NCI-H82 (cell line): ENCODE data around the gene MIEF1.
A peak's percentile ranks its signal among the peaks of the same experiment; 100 is the strongest.

Source experiments
- DNase-seq: peaks from one replicate; lab custom pipeline; 2025; lab: John Stamatoyannopoulos, UW

The MIEF1 gene

DNA sequence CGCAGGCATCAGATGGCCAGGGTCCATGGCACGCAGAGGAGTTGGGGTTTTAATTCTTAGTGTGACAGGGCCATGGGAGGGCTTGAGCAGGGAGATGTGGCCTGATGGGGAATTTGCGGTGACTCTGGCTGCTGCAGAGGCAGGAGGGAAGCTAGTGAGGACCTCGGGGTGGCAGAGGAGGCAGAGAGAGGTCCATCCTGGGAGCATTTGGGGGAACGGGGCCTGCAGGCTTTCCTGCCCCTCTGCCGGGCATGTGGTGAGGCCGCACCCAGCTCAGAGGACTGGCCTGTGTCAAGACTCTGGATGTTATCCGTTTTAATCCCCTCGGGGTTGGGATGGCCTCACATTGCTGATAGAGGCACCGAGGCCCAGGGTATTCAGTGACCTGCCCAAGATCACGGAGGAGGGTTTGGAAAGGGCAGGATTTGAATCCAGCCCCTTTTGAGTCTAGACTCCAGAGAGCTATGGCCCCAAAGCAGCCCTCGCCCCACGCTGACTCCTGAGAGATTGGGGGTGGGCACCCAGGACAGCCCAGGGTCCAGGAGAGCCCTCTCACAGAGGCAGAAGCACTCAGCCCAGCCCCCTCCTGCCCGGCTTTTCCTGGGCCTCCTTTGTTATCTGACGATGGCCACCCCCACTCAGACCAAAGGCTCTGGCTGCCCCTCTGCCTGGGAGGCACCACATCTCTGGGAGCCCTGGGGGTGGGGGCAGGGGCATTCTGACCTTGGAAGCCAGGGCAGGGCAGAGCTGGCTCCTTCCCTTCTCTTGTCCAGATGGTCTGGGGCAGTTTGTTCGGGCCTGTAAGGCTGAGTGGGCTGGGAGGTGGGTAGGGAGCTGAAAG, 31.4 kb upstream of the MIEF1 start:
- peak; percentile 72 for DNase-seq

- peak; percentile 22 for DNase-seq
Measured at GRCh38 chr22:39471381-39472141, 30.5 kb upstream of the MIEF1 start.

DNA sequence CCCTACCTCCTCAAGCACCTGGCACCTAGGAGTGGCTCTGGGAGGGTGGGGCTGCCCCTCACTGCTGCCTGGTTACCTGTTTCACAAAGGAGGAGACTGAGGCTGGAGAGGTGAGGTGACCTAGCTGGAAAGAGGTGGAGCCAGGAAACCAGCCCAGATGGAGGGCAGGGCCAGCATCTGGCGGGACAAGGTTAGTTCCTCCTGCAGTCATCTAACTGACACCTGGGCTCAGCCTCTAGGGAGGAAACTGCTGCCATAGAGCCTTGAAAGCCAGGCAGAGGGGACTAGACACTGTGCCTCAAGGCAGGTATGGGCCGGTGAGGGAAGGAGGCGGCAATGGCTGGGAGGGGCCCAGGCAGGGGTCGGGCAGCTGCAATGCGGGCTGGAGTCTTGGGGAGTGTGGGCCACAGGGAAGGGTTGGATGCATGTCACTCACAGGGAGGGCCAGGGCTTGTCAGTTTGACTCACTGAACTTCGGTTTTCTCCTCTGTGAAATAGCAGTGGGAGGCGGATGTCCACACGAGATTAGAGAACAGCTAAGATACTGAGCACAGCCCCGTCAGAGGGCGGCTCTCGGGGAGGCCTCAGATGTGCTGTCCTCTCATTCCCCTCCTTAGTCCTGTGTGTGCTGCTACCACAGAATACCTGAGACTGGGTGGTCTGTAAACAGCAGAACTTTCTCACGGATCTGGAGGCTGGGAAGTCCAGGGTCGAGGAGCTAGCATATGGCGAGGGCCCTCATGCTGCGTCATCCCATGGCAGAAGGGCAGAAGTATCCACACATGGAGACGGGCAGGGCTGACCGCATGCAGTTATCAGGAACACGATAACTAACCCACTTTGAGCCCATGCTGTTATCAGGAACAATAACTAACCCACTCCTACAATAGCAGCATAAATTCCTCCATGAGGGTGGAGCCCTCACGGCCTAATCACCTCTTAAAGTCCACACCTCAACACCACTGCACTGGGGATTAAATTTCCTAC, 29.2 kb upstream of the MIEF1 start:
- DNase-seq, result no peak

DNA sequence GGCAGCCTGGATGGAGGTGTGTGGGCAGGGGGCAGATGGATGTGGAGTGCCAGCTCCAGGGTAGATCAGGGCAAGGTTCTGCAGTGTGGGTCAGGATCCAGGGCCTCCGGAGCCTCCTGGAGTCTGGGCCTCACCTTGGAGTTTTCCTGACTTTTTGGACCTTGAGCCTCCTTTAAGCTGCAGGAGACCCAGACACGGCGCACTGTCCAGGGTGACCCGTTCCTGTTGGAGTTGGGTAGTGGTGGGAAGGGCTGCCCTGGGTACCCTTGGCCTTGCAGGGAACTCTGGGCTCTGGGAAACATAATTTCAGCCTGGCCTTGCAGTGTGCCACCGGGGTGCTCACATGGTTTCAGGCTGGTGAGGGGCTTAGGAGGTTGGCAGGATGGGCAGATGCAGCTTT, 28.2 kb upstream of the MIEF1 start:
- DNase-seq, result no peak

DNA sequence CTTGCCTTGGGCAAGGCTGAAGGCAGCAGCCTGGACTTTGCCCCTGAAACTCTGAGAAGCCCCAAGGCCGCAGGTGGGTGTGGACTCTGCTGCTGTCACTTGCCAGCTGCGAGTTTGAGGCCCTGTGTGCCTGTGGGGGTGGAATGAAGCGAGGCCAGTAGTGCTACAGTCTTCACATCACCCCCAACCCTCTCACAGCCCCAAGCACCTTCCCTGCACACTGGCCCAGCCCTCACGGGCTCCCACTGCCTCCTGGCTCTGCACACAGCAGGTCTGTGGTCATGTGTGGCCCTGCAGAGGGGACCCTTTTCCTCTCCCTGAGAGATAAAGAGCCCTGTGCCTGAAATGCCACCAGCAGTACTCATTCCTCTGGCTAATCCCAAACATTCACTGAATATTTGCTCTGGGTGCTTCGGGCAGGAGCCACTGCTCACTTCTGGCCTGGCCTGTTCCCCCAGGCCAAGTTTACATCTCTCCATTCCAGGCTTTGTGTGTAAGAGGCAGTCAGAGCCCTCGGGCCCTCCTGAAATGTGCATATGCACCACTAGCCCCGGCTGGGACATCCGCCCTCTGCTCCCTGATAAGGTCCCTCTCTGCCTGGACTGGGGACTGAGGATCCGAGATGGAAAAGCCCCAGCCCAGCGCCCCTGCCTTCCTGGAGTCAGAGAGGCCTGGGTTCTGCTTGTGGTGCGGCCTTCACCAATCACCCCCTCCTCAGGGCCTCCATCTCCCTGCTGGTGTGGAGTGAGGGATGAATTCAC, 27.6 kb upstream of the MIEF1 start:
- no peak for DNase-seq

- no peak for DNase-seq
Measured at GRCh38 chr22:39475337-39475736, 26.8 kb upstream of the MIEF1 start.

DNA sequence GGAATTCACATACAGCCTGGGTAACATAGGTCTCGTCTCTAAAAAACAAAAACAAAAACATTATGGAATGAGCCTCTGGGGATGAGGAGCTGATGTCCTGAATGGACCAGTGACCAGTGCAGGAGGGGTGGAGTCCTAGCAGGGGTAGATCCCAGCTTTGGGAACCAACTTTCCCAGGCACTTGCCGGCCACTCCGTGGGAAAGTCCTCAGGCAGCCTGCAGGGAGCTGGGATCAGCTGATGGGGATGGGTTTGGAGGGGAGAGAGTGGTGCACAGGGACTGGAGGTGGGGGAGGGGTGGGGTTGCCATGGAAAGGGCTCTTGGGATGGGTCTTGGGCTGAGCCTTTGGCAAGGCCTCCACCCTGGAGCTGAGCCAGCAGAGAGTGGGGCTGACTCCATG, 26.2 kb upstream of the MIEF1 start:
- peak; percentile 14 for DNase-seq

DNA sequence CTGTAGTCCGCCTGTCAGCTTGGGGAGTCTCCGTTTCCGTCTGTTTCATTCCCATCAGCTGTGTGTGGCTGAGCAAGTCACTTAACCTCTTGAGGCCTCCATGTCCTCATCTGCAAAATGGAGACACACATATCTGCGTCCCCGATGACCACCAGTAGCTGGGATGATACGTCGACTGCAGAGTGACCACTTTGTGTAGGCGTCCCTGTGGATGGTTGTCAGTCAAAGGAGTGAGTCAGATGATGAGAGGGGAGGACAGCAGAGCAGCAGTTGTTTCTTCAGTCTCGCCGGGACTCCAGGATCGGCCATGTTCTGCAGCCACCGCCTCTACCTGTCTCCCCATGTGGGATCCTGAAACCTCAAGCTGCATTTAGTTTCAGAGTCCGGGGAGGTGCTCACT, 25.4 kb upstream of the MIEF1 start:
- no peak for DNase-seq

GRCh38 chr22:39477542-39477941, 24.5 kb upstream of the MIEF1 start:
- no peak for DNase-seq

DNA sequence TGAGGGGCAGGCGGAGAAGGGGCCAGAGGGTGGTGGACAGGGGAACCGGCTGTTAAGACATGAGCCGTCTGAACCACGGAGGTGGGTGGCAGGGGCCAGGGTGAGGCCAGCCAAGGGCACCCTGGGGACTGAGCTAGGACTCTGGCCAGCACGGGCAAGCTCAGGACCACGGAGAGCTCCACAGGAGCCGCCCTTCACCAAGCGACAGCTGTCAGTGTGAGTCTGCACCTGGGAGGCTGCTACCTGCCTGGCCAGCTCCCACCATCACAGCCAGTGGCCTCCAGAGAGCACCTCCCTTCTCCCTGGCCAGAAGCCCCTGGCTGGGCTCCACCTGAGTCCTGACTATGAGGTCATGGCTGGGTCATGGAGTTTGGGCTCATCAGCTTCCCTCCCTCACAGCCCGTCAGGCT, 23.6 kb upstream of the MIEF1 start:
- DNase-seq, result no peak

GRCh38 chr22:39479254-39479653, 22.8 kb upstream of the MIEF1 start:
- DNase-seq, result no peak

DNA sequence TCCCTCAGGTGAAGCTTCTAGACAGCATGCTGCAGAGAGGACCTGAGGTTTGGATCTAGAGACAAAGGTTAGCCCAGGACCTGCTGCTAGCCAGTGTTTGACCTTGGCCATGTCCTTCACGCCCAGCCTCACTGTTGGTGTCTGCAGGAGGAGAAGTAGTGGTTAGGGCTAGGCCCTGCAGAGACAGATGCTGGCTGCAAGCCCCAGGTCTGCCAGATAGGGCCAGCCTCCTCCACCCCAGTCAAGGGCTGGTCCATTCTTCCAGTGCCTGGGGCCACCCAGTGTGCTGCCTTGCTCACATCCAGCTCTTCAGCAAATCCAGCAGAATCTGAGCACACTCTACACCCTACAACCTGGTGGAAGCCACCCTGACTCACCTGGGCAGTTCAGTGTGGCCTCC, 21.5 kb upstream of the MIEF1 start:
- no peak for DNase-seq

DNA sequence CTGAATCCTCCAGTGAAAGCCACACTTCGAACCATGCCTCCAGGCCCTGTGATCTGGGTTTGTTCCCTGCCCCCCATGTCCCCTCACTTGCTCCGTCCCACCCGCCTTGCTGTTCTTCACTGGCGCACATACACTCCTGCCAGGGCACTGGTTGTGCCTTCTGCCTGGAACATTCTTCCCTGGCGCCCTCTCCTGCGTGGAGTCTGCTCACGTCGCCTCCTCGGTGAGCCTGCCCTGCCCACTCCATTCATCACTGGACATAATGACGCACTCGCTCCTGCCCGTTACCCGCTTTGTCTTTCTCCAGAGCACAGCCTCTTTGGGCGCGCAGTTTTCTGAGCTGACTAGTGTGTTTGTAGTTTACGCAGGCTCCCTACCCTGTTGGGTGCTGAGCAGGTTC, 21.0 kb upstream of the MIEF1 start:
- no peak for DNase-seq

DNA sequence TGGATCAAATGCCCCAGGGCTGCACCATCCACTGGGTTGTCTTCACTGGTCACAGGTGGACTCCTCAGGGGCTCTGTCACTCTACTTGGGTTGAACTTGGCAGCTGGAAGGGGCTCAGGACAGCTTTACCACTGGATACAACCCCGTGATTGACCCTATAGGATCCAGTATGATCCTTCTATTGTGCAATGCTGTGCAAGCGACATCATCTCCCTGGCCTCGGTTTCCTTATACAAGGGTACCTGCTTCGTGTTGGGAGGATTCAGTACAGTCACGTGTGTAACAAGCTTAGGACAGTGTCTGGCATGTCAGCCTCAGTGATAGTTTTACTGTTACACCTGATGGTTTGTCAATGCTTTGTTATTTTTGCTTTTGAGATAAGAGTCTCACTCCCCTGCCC, 20.5 kb upstream of the MIEF1 start:
- DNase-seq, result no peak

- DNase-seq, result no peak
Measured at GRCh38 chr22:39482768-39483167, 19.3 kb upstream of the MIEF1 start.

- no peak for DNase-seq
Measured at GRCh38 chr22:39486951-39487825, 14.9 kb upstream of the MIEF1 start.

DNA sequence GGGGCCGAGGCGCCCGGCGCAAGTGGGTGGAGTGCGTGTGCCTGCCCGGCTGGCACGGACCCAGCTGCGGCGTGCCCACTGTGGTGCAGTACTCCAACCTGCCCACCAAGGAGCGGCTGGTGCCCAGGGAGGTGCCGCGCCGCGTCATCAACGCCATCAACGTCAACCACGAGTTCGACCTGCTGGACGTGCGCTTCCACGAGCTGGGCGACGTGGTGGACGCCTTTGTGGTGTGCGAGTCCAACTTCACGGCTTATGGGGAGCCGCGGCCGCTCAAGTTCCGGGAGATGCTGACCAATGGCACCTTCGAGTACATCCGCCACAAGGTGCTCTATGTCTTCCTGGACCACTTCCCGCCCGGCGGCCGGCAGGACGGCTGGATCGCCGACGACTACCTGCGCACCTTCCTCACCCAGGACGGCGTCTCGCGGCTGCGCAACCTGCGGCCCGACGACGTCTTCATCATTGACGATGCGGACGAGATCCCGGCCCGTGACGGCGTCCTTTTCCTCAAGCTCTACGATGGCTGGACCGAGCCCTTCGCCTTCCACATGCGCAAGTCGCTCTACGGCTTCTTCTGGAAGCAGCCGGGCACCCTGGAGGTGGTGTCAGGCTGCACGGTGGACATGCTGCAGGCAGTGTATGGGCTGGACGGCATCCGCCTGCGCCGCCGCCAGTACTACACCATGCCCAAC, 14.1 kb upstream of the MIEF1 start:
- no peak for DNase-seq

GRCh38 chr22:39488563-39489083, 13.5 kb upstream of the MIEF1 start:
- no peak for DNase-seq
